HG03159 (cell line): ENCODE data around the gene MS4A14.
"Not testable (repeated sequence)": the region's sequence is repeated elsewhere in the genome, so short reads cannot be mapped to it uniquely, and the experiment has no call there.

Experiments used
- ATAC-seq: cut with Tn5 transposase; IDR thresholded peaks from one replicate; pipeline ENCODE4 v1.9.1; 2021; ENCODE audit warnings: mild to moderate bottlenecking, moderate library complexity; ENCODE audit not compliant: unreplicated experiment

Gene MS4A14, protein sequence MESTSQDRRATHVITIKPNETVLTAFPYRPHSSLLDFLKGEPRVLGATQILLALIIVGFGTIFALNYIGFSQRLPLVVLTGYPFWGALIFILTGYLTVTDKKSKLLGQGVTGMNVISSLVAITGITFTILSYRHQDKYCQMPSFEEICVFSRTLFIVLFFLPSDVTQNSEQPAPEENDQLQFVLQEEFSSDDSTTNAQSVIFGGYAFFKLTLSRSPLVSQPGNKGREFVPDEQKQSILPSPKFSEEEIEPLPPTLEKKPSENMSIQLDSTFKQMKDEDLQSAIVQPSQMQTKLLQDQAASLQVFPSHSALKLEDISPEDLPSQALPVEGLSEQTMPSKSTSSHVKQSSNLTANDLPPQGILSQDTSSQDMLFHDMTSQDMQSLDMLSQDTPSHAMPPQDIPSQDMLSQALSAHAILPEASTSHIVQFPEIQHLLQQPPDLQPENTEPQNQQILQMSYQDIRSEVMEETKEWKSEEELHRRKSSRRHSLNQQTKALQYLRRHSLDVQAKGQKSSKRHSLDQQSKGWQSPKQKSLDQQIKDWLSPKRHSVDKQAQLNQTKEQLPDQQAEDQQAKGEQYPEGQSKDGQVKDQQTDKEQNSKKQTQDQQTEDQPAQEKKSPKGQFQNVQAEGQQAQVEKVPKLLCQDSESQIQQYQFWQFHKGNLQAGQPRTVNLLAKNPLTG

DNA sequence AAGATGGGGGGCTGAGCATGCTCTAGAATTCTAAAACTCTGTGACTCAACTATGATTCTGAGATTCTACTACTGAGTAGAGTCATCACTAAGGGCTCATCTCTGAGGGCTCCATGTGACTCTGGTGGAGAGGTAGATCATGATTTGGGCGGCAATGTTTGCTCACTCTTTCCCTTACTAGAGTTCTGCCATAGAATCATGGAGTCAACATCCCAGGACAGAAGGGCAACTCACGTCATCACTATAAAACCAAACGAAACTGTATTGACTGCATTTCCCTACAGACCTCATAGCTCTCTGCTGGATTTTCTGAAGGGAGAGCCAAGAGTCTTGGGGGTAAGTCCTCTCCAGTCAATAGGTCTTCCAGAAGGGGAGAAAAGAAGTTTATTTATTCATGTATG, at the start of gene MS4A14:
MS4A14 (plus strand) TSS at position 78 of the 400 bp plus-strand sequence; CDS start at position 198, 120 bp downstream.
- ATAC-seq = peak; percentile 23

DNA sequence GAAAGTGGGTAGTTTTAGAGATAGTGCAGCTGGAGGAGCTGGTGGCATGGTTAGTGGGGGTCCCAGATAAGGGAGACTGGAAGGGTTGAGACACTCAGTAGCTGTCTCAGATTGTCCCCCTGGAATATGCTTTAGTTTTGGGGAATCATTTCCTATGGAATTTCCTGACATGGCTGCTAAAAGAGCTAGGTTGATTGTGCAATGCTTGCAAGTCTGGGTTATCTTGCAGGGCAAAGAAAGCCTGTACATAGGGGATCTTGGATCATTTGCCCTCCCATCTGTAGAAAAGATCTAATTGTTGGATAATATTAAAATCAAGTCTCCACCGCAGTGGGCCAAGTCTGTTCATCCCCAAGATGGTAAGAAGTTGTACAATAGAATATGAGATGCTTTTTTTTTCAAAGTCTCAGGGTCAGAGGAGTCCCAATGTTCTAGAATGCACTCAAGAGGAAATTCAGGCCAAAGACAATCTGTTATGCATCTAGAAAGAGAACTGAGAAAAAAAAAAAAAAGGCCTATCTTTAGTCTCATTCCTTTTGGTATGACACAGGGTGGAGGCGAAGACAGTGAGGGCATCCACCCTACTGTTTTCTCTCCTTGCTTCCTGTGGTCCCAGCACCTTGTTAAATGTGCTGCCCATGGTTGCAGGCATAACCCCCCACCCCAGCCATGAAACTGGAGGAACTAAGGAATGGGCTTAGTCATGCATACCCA, 49.0 kb upstream of the MS4A14 start:
- no peak for ATAC-seq

DNA sequence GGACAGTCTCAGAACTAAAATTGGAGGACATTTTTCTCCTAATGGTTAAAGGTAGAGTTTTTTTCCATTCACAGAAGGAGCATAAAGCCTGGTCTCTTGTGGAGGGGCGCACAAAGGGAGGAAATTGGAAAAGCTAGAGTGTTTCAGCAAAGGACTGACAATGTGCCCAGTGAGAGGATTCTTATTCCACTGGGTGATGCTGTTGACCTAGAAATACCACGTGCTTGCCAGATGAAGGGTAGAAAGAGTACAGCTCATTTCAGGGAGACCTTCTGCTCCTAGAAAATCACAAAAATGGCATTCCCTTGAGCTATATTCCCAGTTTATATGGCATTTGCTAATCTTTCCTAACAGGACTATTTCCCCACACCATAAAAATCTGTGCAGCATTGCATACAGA, 48.1 kb upstream of the MS4A14 start:
- ATAC-seq = no peak

DNA sequence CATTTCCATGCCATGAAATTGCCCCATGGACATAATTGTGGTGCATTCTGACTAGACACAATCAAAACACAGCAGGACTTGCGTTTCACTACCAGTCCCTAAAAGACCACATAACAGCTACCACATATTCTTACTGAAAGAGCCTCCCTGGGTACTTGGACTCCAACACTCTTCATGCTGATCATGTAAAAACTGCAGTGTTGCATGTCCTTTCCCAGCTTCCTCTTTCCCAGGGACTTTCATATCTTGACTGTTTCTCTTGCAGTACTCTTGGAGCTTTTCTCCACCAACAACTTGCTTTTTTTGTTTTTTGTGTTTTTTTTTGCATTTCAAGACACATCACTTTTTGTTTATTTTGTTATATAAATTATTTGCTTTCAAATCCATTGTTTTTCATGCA, 46.3 kb upstream of the MS4A14 start:
- no peak for ATAC-seq

DNA sequence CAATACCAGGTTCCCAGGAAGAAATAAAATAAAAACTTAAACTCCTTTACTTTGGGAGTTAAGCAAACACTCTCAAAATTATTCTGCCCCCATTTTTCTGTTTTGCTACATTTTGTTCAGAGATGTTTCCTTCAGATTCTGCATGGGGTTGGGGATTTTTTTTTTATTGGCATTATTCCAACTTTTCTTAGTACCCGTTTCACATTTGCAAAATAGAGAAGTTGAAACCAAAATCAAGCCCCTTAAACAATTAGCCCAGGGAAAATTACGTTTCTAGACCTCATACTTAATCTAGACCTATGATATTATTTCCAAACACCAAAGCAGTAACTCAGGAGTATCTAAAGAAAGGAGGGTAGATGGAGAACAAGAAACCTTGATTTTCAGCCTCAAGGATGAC, 38.5 kb upstream of the MS4A14 start:
- no peak for ATAC-seq

DNA sequence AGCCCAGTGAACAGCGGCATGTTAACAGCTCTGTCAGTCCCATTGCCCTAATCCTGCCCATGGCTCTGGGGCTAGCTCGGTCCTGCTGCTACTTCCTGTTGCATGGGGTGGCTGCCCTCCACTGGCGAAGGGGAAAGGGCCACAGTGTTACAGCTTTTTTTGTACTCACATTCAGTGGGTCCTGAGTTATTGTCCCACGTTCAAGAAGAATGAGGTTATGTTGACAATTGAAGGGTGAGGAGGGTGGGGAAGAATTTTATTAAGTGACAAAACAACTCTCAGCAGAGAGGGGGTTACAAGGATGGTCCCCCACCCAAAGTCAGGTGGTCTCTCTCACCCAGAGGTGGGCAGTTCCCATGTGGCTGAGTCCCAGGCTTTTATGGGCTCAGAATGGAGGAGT, 35.6 kb upstream of the MS4A14 start:
- no peak for ATAC-seq

DNA sequence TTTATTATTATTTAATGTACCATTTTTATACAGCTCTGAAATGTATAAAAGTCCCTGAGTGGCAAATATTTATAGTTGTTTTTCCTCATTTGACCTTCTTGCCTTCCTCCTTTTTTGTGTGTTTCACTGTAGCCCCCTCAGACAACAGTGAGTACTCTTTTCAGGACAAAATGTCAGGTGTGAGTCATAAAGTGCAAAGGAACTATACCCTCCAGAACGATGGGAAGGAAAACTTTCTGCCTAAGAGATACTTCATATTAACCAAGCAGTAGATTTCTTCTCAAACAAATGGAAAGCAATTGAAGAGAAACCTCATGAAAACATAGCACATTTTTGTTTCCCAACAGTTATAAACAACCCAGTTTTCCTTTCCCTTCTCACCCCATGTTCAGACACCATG, 34.0 kb upstream of the MS4A14 start:
- ATAC-seq = no peak

DNA sequence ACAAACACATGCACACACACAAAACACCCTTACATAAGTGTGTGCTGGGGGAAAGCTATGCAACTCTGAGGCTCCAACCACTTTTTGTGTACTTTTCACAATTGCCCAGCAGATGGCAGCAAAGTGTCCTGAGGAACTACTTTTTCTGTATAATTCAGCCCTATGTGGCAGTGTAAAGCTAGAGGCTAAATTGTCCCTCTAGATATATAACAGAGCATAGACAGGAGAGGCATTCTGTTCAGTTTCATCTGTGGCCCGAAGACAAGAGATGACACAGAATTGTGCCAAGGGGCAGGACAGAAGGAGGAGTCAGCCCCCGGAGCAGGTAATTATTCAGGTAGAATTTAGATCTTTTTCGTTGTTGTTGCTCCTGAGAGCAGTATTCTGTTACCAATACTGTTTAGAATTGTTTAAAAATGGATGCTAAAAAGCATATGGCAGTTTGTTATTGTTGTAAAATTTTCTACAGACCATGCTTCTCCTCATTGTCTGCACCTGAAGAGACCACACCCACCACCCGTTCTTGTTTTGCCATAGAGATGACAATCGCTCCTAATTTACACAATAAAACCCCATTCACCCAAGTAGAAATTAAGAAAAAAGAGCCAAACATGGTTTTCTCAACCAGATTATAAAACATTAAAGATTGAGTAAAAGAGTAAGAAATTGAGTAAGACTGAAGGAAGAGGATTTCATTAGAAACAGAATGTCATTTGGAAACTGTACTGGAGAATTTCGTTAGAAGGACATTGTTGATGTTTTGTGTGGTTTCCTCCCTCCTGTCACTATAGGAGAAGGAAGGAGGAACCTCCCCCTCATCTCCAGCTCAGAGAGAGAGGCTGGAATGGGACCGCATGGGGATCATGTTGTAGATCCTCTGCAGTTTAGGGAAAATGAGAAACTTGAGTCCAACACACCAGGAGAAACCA, 32.5 kb upstream of the MS4A14 start:
- peak; percentile 47 for ATAC-seq

DNA sequence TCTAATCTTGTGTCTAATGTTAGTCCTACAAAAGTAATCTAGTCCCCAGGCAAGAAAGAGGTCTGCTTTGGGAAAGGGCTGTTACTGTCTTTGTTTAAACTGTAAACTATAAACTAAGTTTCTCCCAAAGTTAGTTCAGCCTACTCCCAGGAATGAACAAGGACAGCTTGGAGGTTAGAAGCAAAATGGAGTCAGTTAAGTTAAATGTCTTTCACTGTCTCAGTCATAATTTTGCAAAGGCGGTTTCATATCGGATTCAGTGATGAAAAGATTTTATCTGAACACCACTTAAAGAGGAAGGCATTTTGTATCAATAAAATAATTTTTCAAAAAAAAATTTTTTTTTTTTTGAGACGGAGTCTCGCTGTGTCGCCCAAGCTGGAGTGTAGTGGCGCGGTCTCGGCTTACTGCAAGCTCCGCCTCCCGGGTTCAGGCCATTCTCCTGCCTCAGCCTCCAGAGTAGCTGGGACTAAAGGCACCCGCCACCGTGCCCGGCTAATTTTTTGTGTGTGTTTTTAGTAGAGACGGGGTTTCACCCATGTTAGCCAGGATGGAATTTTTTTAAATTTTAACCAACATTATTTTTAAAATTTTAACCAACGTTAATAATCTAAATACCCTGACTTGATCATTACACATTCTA, 29.9 kb upstream of the MS4A14 start:
- not testable (repeated sequence) for ATAC-seq

DNA sequence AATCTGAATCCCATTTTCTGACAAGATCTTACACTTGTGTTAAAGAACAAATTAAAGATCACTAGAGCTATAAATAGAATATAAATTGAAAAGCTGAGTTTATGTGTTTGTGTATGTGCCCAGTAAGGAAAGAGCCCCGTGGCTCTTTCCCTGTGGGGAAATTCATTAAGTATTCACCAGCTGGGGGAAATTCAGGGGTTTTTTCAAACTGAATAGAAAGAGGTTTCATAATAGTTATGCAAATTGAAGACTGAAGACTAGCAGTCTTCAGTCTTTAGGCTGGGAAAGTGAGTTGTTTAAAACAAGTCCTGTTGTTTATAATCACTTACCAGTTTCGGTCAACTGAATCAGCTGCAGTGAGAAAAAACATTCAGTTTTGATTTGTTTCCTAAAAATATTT, 29.2 kb upstream of the MS4A14 start:
- peak; percentile 84 for ATAC-seq

DNA sequence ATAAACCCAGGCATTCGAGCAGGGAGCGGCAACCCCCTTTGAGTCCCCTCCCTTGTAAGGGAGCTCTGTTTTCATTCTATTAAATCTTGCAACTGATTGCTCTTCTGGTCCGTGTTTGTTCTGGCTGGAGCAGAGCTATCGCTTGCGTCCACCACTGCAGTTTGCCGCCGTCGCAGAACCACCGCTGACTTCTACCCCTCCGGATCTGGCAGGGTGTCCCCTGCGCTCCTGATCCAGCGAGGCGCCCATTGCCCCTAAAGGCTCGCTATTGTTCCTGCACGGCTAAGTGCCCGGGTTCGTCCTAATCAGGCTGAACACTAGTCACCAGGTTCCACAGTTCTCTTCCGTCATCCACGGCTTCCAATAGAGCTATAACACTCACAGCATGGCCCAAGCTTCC, 28.4 kb upstream of the MS4A14 start:
- ATAC-seq = no peak

DNA sequence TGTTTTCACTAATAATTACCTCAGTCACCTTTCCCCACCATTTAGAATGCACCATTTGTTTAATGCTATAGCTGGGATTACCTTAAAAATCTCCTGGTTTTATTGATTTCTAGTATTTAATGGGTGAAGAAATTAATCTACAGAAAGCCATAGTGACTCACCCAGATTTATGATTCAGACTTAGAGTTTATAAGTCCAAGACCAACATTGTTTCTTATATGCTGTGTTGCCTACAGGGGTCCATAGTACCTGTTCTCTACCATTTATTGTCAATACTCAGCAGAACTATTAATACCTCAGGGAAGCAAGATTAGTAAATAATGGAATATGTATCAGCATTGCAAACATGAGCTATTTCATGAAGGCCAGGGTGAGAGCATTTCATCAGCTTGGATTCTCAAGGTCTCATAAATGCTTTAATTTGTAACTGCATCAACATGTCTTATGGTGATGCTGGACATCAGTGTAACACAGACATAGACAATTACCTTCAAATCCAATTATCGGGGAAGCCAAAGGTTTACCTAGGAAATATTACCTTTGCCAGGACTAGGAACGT, 25.9 kb upstream of the MS4A14 start:
- no peak for ATAC-seq

DNA sequence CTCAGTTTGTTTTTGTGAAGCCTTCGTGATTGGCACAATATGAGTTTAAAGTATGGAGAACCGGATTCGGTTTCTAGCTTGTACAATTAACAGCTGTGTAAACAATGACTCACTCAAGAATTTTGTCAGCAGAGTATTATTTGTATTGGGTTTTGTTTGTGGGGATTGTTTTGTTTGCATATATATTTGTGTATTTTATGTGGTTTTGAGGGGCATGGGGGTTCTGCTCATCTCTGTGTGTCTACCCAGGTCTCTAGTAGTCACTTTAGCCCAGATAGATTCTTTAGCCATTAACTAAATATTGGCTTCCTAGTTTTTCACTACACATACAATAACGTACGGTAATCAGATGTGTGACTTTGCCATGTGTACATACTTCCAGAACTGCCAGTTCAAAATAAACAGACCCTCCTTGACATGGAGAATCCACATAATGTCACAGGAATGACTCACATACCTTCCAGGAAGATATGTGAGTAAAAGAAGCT, 25.4 kb upstream of the MS4A14 start:
- ATAC-seq = no peak

DNA sequence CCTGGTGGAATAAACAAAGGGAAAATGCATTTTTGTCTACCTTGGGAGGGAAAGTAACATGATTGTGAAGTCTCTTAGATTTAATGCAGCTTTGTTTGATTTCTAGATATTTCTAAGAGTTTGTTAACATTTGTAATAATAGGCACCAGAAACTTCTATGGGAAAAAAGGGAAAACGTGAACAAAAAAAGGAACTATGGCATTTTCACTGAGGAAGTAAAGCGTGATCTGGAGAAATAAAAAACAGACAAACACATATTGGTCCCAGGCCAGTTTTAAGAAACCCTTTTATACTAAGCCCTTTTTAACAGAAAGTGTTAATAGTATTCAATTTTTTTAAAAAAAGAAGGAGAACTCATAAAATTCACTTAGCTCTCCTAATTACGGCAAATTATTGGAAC, 24.9 kb upstream of the MS4A14 start:
- no peak for ATAC-seq

DNA sequence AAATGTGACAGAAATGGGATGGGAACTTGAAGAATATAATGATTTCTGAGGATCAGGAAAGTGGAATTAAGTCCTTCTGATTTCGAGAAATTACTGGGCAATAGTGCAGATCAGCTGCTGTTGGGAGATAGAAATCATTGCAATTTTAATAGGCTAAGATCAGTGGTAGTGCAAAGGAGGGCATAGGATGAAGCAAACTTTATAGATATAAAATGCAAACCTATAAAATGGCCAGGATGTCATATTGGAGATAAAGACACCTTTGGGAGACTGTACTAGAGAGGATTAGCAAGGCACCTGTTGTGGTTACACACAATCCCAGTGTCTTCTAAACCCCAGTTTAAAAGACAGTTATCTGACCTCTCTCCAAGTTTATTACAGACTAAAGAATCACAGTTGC, 24.4 kb upstream of the MS4A14 start:
- ATAC-seq = no peak

DNA sequence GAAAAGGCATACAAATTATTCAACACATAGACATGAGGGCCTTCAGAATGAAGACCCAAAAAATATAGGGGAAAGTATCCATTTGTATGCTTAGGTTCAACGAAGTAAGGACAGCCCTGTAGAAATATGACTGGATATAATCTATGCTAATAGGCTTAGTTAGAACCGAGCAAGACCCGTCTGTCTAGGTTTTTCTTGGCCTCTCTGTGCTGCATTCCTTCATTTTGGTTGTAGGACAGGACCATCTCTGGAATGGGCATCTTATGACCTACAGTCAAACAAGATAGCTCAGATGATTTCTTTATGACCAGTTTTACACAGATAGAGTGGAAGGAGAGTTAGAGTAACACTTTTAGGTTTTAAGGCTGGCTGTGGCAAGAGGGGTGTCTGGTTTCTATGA, 23.5 kb upstream of the MS4A14 start:
- no peak for ATAC-seq

DNA sequence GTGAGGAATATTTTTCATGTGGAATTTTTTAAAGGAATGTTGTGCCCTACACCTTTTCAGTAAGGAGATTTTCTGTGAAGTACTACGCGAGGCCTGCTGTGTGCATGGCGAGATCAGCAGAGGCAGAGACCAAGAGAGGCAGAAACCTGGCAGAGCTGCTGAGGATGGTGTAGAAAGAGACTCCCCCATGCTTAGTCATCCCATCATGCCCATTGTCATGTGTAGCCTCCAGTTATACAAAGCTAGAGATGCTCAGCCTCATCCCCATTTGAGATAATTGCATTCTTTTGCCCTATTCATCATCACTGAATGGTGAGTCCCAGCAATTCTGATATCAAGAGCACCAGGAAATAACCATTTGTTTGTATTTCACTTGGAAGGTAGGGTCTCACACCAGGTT, 20.9 kb upstream of the MS4A14 start:
- no peak for ATAC-seq

DNA sequence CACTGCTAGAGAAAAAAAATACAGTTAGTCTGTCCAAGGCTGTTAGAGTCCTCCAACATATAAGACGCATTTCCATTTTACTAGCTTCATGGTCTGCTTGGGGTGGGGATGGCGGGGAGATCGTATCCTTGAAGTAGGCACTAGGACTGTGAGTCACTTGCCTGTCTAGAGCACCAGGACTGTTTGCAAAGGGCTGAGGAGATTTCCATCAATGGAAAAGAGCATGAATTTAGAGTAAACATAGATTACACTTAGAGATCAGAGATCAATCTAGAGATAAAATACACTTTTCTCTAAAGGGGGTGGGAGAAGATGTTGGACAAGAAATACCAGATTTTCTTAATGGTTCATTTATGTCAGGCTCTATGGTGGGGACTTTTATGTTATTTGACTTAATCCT, 19.7 kb upstream of the MS4A14 start:
- ATAC-seq = no peak

DNA sequence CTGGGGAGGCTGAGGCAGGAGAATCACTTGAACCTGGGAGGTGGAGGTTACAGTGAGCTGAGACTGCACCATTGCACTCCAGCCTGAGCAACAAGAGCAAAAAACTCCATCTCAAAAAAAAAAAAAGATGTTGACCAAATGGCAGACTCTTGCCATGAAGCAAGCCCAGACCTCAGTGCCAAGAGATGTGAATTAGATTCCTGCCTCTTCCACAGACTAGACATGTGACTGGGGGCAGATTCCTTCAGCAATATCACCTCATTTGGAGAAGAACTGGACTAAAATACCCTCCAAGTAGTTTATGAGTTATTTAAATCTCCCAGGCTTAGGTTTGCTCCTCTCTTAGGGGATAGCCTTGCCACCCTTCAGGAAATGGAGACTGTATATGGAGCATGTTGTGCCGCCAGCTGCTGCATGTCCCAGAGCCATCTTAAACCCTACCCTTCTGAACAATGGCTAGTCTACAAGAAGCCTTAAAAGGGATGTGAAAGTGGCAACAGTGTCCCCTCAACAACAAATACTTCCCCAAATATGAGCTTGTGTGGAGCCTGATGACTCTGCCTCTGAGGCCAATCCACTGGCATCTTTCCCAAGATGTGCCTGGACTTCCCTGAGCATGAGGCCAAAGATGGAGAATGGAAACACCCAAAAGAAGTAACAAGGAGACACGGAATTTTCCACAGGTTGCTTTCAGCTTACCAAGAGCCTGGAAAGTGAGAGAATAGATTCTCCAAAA, 18.7 kb upstream of the MS4A14 start:
- ATAC-seq = peak; percentile 54
